NB4 (cell line): ENCODE results near the gene OBSCN.

Source experiments
- MYC ChIP-seq: IDR thresholded peaks from 2 replicates; pipeline ENCODE4 v1.6.1; 2011; ENCODE audit warnings: low read depth, low read length
- POLR2A ChIP-seq: IDR thresholded peaks from 2 replicates; pipeline ENCODE4 v1.6.1; 2011; ENCODE audit warnings: mild to moderate bottlenecking; ENCODE audit not compliant: insufficient read length; ENCODE audit errors: extremely low read depth
- TF ChIP-seq, protein P1 (sequence below): IDR thresholded peaks from one replicate; pipeline ENCODE4 v1.5.1; 2012; ENCODE audit warnings: low read depth, low read length
- TF ChIP-seq, protein P2 (sequence below): IDR thresholded peaks from 2 replicates; pipeline ENCODE4 v1.6.1; 2011; ENCODE audit warnings: low read depth, low read length

DNA sequence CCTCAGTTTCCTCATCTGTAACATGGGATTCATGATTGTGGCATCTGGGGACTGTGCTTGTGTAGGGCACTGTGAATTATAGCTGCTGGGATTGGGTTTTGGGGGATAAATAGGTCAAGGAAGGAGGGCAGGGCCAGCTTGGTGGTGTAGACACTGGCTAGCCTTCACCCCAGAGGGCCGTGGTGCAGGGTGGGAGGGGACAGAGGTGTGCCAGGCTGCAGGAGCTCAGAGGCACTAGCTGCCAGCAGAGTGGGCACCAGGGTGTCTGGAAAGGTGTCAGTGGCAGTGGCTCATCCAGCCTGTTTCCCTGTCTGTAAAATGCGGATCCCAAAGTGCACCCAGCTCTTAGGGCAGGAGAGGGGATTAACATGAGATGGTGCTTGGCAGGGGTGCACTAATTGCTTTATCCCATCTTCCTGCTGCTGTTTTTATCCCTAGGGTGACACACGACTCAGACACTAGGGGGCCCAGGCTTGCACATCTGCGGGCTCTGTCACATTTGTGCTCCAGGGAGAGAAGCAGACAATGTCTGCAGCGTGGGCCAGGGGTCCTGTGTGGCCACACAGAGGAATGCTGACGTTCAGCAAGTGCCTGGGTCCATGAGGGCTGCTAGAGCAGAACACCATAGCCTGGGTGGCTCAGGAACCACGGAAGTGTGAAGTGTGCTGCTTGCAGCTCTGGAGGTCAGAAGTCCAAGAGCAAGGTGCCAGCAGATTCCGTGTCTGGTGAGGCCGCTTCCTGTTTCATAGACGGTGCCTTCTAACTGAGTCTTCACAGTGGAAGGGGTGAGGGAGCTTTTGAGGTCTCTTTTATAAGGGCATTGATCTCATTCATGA lies 19.3 kb downstream of the OBSCN start:
- TF ChIP-seq, protein P1, sequence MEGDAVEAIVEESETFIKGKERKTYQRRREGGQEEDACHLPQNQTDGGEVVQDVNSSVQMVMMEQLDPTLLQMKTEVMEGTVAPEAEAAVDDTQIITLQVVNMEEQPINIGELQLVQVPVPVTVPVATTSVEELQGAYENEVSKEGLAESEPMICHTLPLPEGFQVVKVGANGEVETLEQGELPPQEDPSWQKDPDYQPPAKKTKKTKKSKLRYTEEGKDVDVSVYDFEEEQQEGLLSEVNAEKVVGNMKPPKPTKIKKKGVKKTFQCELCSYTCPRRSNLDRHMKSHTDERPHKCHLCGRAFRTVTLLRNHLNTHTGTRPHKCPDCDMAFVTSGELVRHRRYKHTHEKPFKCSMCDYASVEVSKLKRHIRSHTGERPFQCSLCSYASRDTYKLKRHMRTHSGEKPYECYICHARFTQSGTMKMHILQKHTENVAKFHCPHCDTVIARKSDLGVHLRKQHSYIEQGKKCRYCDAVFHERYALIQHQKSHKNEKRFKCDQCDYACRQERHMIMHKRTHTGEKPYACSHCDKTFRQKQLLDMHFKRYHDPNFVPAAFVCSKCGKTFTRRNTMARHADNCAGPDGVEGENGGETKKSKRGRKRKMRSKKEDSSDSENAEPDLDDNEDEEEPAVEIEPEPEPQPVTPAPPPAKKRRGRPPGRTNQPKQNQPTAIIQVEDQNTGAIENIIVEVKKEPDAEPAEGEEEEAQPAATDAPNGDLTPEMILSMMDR = peak; percentile 32
- TF ChIP-seq, protein P2, sequence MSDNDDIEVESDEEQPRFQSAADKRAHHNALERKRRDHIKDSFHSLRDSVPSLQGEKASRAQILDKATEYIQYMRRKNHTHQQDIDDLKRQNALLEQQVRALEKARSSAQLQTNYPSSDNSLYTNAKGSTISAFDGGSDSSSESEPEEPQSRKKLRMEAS = no peak
- TF ChIP-seq POLR2A (no peak), MYC (no peak)
